SK-N-SH (cell line): ENCODE results near the gene VPS33A.

ENCODE experiments used
- CTCF ChIP-seq: fragments of 200-600 bp; sonication (generic); IDR thresholded peaks from 2 replicates; pipeline ENCODE4 v1.6.1; 2017; ENCODE audit warnings: antibody characterized with exemption, mild to moderate bottlenecking, moderate library complexity
- FOXM1 ChIP-seq: IDR thresholded peaks from 2 replicates; pipeline ENCODE4 v1.4.0; 2012; ENCODE audit warnings: low read depth, mild to moderate bottlenecking
- REST ChIP-seq: IDR thresholded peaks from 2 replicates; pipeline ENCODE4 v1.6.1; 2012; ENCODE audit warnings: mild to moderate bottlenecking, low read depth, low read length, moderate library complexity
- SMC3 ChIP-seq: IDR thresholded peaks from 2 replicates; pipeline ENCODE4 v1.6.1; 2012; ENCODE audit warnings: low read depth, low read length, improper control_type of control experiment

- TF ChIP-seq FOXM1 (no peak), REST (no peak), CTCF (no peak), SMC3 (no peak)
Observed at GRCh38 chr12:122293081-122293480, 26.8 kb upstream of the VPS33A start.
